HG02763 (cell line): ENCODE measurements around the gene ATP13A1.
A peak's percentile ranks its signal among the peaks of the same experiment; 100 is the strongest.
"Not testable (repeated sequence)": the region's sequence is repeated elsewhere in the genome, so short reads cannot be mapped to it uniquely, and the experiment has no call there.

ENCODE experiments used
- ATAC-seq: cut with Tn5 transposase; IDR thresholded peaks from one replicate; pipeline ENCODE4 v1.9.1; 2021; ENCODE audit warnings: mild to moderate bottlenecking, moderate library complexity; ENCODE audit not compliant: unreplicated experiment

Gene ATP13A1

GRCh38 chr19:19665420-19665948, 2.0 kb upstream of the ATP13A1 start:
- ATAC-seq = not testable (repeated sequence)

- ATAC-seq = peak; percentile 4
Observed at GRCh38 chr19:19662871-19663255, 613 bp downstream of the ATP13A1 start.

- no peak for ATAC-seq
Observed at GRCh38 chr19:19662344-19662743, 1.1 kb downstream of the ATP13A1 start.

GRCh38 chr19:19661675-19662251, 1.7 kb downstream of the ATP13A1 start:
- ATAC-seq = peak; percentile 24

GRCh38 chr19:19661141-19661674, 2.3 kb downstream of the ATP13A1 start:
- ATAC-seq = no peak

- ATAC-seq = no peak
Observed at GRCh38 chr19:19659646-19660245, 3.7 kb downstream of the ATP13A1 start.

GRCh38 chr19:19657397-19657783, 6.1 kb downstream of the ATP13A1 start:
- ATAC-seq = no peak

GRCh38 chr19:19656451-19657396, 6.8 kb downstream of the ATP13A1 start:
- no peak for ATAC-seq

- ATAC-seq = no peak
Observed at GRCh38 chr19:19655641-19656343, 7.7 kb downstream of the ATP13A1 start.

GRCh38 chr19:19655051-19655594, 8.4 kb downstream of the ATP13A1 start:
- no peak for ATAC-seq

GRCh38 chr19:19654441-19654840, 9.0 kb downstream of the ATP13A1 start:
- ATAC-seq = no peak

- no peak for ATAC-seq
Observed at GRCh38 chr19:19653597-19654147, 9.8 kb downstream of the ATP13A1 start.

- ATAC-seq = no peak
Observed at GRCh38 chr19:19652482-19653295, 10.8 kb downstream of the ATP13A1 start.

- no peak for ATAC-seq
Observed at GRCh38 chr19:19651076-19651475, 12.4 kb downstream of the ATP13A1 start.

GRCh38 chr19:19650331-19650730, 13.1 kb downstream of the ATP13A1 start:
- ATAC-seq = no peak

- ATAC-seq = no peak
Observed at GRCh38 chr19:19649580-19649995, 13.9 kb downstream of the ATP13A1 start.

- no peak for ATAC-seq
Observed at GRCh38 chr19:19649155-19649554, 14.3 kb downstream of the ATP13A1 start.

- ATAC-seq = no peak
Observed at GRCh38 chr19:19647037-19647835, 16.2 kb downstream of the ATP13A1 start.
